ENCODE measurements around the gene RAB7A.
"Not testable (repeated sequence)": the region's sequence is repeated elsewhere in the genome, so short reads cannot be mapped to it uniquely, and the experiment has no call there.

Gene RAB7A

DNA sequence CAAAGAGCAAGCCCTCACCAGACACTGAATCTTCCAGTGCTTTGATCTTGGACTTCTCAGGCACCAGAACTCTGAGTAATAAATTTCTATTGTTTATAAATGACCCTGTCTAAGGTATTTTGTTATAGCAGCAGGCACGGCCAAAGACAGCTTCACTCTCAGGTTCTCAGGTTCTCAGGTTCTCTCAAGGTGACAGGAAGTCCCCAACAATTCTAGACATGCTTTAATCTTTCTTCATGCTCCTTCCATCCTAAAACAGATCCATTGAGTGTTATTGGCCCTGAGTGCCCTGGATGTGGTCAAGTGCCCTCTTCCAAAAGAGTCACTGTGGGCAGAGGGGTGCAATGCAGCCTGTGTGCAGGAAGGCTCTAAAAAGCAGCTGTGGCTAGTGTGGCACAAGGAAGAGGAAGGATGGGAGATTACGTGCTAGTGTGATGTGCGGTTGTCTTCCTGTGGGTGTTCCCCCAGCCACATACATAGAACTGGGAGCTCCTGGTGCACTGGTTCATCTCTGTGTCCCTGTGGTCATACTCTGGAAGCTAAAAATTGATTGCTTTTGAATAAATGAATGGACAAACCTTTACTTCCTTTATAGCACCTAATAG is 11.0 kb upstream of the RAB7A start:
- TF ChIP-seq, protein P1, sequence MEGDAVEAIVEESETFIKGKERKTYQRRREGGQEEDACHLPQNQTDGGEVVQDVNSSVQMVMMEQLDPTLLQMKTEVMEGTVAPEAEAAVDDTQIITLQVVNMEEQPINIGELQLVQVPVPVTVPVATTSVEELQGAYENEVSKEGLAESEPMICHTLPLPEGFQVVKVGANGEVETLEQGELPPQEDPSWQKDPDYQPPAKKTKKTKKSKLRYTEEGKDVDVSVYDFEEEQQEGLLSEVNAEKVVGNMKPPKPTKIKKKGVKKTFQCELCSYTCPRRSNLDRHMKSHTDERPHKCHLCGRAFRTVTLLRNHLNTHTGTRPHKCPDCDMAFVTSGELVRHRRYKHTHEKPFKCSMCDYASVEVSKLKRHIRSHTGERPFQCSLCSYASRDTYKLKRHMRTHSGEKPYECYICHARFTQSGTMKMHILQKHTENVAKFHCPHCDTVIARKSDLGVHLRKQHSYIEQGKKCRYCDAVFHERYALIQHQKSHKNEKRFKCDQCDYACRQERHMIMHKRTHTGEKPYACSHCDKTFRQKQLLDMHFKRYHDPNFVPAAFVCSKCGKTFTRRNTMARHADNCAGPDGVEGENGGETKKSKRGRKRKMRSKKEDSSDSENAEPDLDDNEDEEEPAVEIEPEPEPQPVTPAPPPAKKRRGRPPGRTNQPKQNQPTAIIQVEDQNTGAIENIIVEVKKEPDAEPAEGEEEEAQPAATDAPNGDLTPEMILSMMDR (IDR thresholded peaks at IDR 0.05; ENCODE audit: low read depth, low read length) = no peak

GRCh38 chr3:128718892-128719291 is 7.1 kb upstream of the RAB7A start:
- not testable (repeated sequence) for DNase-seq (ENCODE audit: extremely low read depth, low read depth)

More for the DNA sequence above, 11.0 kb upstream of the RAB7A start:
- DNase-seq (ENCODE audit: extremely low read depth, low read depth) = no peak

DNA sequence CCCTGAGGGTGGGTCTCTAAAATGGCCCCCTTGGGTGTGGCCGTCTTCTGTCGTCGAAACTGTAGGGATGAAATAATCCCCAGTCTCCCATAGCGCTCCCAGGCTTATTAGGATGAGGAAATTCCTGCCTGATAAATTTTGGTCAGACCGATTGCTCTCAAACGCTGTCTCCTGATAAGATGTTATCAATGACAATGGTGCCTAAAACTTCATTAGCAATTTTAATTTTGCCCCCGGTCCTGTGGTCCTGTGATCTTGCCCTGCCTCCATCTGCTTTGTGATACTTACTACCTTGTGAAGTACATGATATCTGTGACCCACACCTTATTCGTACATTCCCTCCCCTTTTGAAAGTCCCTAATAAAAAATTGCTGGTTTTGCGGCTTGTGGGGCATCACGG is 5.1 kb upstream of the RAB7A start:
- TF ChIP-seq, protein P1 (IDR thresholded peaks at IDR 0.05; ENCODE audit: low read depth, low read length) = no peak
- DNase-seq (ENCODE audit: extremely low read depth, low read depth) = no peak

- DNase-seq (ENCODE audit: extremely low read depth, low read depth) = no peak
- TF ChIP-seq, protein P1 (IDR thresholded peaks at IDR 0.05; ENCODE audit: low read depth, low read length) = no peak
Measured at GRCh38 chr3:128723477-128723876, 2.5 kb upstream of the RAB7A start.

DNA sequence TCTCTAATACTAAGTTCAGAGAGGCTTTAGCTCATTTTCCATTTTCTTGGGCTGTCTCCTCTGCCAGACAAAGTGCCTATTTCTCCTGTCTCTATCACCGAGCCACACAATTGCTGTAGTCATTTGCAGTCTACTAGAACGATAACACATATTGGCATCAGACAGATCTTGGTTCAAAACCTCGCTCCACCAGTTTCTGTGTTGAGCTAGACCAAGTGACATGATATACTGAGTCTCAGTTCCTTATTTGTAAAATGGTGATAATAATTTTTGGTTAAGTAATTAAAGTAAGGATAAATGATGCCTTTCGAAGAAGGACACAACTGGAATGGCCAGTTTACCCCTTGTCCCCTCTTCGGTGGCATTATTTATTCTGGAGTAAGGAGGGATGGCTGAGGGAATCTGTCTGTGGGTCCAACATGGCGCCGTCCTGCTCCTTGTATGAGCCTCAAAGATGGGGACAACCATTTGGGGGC is 398 bp upstream of the RAB7A start:
- no peak for DNase-seq (ENCODE audit: extremely low read depth, low read depth)

GRCh38 chr3:128727059-128727458 is 1.1 kb downstream of the RAB7A start:
- TF ChIP-seq, protein P1 (IDR thresholded peaks at IDR 0.05; ENCODE audit: low read depth, low read length) = no peak
- DNase-seq (ENCODE audit: extremely low read depth, low read depth) = no peak

More for the DNA sequence above, 398 bp upstream of the RAB7A start:
- TF ChIP-seq, protein P1 (IDR thresholded peaks at IDR 0.05; ENCODE audit: low read depth, low read length) = no peak

DNA sequence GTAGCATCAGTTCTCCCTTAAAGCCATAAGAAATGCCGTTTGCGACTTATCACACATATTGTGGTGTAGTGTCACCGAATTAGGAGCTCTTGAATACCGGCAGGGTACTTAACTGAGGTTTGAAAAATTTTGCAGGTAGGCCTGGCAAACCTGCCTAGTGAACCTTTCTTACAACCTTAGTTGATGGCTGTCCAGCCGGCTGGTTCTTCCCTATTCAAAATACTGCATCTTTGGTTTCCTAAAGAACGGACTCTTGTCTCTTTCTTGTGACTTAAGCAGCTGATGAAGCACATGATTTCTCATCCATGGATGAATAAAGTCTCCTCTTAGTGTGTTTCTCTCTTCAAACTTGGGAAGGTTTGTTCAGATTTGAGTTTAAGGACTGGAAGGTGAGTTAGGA is 1.5 kb downstream of the RAB7A start:
- TF ChIP-seq, protein P1 (IDR thresholded peaks at IDR 0.05; ENCODE audit: low read depth, low read length) = no peak
- DNase-seq (ENCODE audit: extremely low read depth, low read depth) = no peak

DNA sequence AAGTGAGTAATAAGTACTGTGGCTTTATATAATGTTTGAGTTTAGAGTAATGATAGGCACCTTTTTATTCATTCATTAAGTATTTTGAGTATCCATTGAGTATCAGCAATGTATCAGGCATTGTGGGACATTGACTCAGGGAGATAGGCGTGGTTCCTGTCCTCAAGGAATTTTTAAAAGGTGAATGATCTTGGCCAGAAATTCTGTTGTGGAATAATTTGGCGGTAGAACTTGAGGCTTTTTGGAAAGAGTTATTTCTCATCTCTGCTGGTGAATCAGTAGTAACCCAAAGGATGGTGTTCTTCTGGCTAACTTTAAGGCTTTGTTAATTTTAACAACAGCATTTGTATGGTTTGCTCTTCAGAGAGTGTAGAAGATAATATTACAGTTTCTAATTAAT is 2.0 kb downstream of the RAB7A start:
- DNase-seq (ENCODE audit: extremely low read depth, low read depth) = no peak
- TF ChIP-seq, protein P1 (IDR thresholded peaks at IDR 0.05; ENCODE audit: low read depth, low read length) = no peak

DNA sequence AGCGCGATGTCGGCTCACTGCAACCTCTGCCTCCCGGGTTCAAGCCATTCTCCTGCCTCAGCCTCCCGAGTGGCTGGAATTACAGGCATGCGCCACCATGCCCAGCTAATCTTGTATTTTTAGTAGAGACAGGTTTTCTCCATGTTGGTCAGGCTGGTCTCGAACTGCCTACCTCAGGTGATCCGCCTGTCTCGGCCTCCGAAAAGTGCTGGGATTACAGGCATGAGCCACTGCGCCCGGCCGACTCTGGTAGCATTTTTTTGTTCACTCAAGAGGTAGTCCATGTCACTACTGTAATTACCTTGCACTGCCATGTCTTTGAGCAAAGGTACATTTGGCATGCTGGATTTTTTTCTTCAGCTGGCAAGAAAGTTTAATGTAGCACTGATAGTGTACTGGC is 2.5 kb downstream of the RAB7A start:
- not testable (repeated sequence) for DNase-seq (ENCODE audit: extremely low read depth, low read depth)

Data from AG09319 (cell line).